RWPE1 (cell line): ENCODE results near the gene MFNG.

Experiments
- CTCF ChIA-PET: fragments of 350-600 bp; sonication (Branson Sonifier 250); formaldehyde crosslinking; extraction: SDS; loops from one replicate; lab custom pipeline; 2021; lab: Yijun Ruan, JAX
- POLR2A ChIA-PET: fragments of 400-600 bp; formaldehyde crosslinking; extraction: SDS; loops from one replicate; lab custom pipeline; 2020; ENCODE audit warnings: antibody characterized with exemption; ENCODE audit not compliant: low non-redundant PET; lab: Yijun Ruan, JAX
- DNase-seq: peaks from one replicate; pipeline ENCODE4 v3.0.0; 2012; ENCODE audit warnings: low spot score
- H3K27ac ChIP-seq: fragments of 450-650 bp; 2 replicates; pipeline ENCODE4 v1.5.1; 2017
- TF ChIP-seq, protein P1 (sequence below): fragments of 450-650 bp; conservative IDR thresholded peaks from 2 replicates; pipeline ENCODE4 v1.5.1; 2017; ENCODE audit warnings: low read depth, mild to moderate bottlenecking

Gene MFNG

DNA sequence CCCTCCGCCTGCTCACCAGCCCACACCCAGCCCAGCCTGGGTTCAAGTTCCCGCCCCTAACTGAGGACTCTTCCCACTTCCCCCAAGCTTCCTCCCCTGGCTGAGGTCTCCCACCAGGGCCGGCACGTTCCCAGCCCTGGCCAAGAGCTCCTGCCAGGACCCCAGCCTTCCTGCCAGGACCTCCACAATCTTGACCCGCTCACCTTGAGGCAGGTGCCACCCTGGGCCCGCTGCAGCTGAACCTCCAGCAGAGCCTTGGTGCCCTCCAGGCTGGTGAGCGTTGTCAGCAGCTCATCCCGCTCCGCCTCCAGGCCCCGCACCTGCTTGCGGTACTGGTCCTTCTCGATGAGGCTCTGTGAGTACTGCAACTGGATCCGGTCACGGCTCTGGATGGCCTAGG is 19.8 kb upstream of the MFNG start:
- H3K27ac ChIP-seq: peak overlapping the region; percentile 96
- TF ChIP-seq, protein P1, sequence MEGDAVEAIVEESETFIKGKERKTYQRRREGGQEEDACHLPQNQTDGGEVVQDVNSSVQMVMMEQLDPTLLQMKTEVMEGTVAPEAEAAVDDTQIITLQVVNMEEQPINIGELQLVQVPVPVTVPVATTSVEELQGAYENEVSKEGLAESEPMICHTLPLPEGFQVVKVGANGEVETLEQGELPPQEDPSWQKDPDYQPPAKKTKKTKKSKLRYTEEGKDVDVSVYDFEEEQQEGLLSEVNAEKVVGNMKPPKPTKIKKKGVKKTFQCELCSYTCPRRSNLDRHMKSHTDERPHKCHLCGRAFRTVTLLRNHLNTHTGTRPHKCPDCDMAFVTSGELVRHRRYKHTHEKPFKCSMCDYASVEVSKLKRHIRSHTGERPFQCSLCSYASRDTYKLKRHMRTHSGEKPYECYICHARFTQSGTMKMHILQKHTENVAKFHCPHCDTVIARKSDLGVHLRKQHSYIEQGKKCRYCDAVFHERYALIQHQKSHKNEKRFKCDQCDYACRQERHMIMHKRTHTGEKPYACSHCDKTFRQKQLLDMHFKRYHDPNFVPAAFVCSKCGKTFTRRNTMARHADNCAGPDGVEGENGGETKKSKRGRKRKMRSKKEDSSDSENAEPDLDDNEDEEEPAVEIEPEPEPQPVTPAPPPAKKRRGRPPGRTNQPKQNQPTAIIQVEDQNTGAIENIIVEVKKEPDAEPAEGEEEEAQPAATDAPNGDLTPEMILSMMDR: no peak
- no peak for DNase-seq
- CTCF ChIA-PET: no interaction called here
- POLR2A ChIA-PET: no interaction called here

DNA sequence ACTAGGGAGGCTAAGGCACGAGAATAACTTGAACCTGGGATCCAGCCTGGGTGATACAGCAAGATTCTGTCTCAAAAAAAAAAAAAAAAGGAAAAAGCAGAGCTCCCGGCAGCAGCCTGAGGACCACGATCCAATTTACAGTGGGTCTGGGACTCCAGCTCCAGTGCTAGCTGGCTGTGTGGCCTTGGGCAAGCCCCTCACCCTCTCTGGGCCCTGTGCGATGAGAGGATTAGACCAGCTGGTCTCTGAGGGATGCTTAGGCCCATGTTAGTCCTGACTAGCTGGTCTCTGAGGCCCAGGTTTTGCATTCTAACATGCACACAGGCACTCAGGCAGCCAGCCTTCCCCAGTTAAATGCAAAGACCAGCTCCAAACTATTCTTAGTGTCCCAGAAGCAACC is 19.4 kb upstream of the MFNG start:
- CTCF ChIA-PET: no interaction called here
- TF ChIP-seq, protein P1: no peak
- peak overlapping the region; percentile 96 for H3K27ac ChIP-seq
- no peak for DNase-seq
- POLR2A ChIA-PET: no interaction called here

DNA sequence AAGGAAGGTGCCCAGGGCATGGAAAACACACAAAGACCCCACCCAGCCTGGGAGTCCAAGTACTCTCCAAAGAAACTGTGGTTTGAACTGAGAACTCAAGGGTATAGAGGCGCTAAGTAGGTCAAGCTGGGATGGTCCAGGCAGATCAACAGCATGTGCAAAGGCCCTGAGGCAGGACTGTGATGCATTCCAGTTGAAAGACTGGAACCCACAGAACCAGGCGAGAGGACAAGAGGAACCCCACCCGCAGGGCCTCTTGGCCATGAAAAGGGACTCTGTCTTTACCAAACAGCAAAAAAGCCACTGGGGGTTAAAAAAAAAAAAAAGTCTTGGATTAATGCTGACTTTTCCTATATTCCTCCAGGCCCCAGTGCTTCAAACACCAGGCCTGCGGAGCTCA is 18.8 kb upstream of the MFNG start:
- ChIA-PET CTCF (no interaction called here), POLR2A (no interaction called here)
- peak overlapping the region; percentile 96 for H3K27ac ChIP-seq
- no peak for DNase-seq
- TF ChIP-seq, protein P1: no peak

DNA sequence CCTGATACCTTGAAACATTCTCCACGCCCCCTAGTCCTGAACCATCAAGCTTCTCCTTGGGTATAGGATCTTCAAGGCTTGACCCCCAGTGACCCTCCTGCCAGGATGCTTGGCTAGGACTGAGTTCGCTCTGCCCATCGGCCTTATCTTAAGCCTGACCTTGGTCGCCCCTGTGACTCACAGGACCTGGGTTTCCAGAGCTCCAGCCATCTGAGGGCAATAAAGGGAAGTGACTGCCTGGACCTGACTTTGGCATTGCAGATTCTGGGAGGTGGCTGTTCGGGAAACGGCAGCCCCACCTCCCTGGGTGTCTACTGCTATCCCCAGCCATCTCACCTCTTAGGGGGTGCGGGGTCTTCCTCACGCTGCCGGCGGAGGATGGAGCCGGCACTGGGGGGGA is 17.7 kb upstream of the MFNG start:
- TF ChIP-seq, protein P1: no peak
- no peak for DNase-seq
- H3K27ac ChIP-seq: peak overlapping the region; percentile 96
- ChIA-PET CTCF (no interaction called here), POLR2A (no interaction called here)

DNA sequence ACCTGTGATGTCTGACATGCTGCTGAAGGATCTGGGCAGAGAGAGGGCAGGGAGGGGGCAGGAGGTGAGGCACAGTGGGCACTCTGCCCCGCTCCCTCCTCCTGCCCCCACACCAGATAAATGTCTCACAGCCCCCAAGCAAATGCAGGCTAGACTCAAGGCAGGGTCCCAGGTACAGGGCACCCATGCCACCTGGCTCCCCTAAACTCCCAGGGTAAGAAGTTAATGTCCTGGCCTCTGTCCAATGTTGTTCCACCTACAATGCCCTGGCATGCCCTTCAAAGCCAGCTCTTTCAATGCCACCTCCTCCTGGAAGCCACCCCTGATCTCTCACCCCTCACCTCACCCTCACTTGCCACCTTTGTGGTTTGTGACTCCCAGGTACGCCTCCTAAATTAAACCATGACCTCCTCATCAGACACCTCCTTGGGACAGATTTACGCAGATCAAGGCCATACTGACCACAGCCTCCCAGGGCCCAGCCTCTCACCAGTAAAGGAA is 17.0 kb upstream of the MFNG start:
- CTCF ChIA-PET: no interaction called here
- POLR2A ChIA-PET: no interaction called here
- H3K27ac ChIP-seq: peak overlapping the region; percentile 96
- DNase-seq: no peak
- TF ChIP-seq, protein P1: no peak

DNA sequence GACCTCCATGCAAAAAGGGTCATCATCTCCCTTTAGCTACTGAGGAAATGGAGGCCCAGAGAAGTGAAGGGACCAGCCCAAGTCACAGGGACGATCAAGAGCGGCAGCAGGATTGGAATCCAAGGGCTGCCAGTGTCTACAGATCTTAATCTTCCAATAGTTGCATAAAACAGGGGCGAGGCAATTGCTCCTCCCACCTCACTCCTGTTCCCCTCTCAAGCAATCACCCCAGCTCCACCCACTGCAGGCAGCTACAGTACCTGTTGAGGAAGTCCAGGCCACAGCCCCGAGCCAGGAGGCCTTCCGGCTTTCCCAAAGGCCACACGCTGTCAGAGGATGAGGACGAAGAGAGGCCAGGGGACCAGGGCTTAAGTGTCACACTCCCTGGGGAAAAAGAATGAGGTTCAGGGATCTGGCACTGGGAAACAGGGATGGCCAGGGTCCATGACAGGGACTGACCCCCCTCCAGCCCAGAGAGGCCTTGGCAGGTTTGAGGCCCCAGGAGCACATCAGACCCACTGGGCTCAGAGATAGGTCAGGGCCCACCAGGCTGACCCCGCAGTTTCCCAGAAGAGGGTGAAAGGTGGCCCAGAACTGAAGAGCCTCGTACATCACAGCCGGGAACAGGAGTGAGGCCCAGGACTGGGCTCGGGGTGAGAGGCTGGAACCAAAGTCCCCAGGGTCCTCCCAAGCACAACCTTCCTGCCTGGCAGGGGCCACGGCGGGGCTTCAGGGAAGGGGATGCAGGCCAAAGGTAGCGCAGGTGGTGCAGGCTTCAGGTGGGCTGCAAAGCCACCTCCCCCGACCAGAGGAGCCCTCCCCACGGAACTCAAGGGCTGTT is 16.4 kb upstream of the MFNG start:
- ChIA-PET CTCF (no interaction called here), POLR2A (interaction anchor here (0.6 kb wide), 1 partner anchor 16 kb away, joined by 3 read pairs; no protein-coding TSS in a partner anchor)
- no peak for DNase-seq
- TF ChIP-seq, protein P1: no peak
- peak overlapping the region; percentile 96 for H3K27ac ChIP-seq
